B cell (primary cell): Measurements from ENCODE around the gene MAP3K12.

Experiments
- CTCF ChIP-seq: fragments of 200-600 bp; IDR thresholded peaks from one replicate; pipeline ENCODE4 v1.8.0; 2022; ENCODE audit warnings: antibody characterized with exemption, mild to moderate bottlenecking
- EZH2 ChIP-seq: IDR thresholded peaks from 2 replicates; pipeline ENCODE4 v1.6.1; 2012; ENCODE audit warnings: borderline replicate concordance, low read depth, mild to moderate bottlenecking, moderate library complexity, low read length; ENCODE audit not compliant: insufficient read depth, poor library complexity, severe bottlenecking

GRCh38 chr12:53478865-53479264 is 20.4 kb downstream of the MAP3K12 start:
- TF ChIP-seq CTCF (no peak), EZH2 (no peak)
